ENCODE measurements around the gene PLCXD1.
"Not testable (repeated sequence)": the region's sequence is repeated elsewhere in the genome, so short reads cannot be mapped to it uniquely, and the experiment has no call there.

Gene PLCXD1

DNA sequence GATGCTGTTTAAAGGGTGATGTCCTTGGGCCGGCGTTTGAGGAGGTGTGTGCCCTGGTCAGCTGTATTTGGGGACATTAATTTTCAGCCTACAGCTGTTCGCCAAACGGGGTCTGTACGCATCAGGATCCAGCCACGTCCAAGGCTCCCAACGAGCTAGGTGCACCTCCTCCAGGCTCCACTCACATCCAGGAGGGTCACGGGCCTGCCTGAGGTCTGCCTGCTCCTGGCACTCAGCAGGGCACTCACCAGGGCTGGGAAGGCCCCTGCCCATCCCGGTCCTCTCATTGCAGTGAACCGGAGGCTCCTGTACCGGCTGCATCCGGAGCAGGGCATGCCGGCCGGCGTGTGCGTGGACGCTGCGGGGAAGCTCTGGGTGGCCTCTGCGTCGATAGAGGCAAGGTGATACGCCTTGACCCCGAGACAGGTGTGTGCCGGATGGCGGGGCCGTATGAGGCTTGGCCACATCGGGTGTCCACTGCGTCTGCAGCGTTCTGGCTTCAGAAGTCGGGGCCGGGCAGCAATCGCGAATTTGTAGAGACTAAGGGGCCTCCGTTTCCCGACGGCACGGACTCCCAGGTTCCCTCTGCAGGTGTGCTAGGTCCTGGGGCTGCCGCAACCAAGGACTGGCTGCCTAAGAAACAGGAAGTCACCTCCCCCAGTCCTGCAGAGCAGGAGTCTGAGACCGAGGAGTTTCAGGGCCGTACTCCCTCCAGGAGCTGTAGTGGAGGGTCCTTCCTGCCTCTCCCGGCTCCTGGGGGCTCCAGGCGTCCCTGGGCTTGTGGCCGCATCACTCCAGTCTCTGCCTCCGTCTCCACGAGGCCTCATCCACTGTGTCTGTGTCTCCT is 27.5 kb upstream of the PLCXD1 start:
- POLR2A ChIA-PET = no interaction called here
- DNase-seq (ENCODE audit: low read depth, low spot score) = no peak
- TF ChIP-seq, protein P1, sequence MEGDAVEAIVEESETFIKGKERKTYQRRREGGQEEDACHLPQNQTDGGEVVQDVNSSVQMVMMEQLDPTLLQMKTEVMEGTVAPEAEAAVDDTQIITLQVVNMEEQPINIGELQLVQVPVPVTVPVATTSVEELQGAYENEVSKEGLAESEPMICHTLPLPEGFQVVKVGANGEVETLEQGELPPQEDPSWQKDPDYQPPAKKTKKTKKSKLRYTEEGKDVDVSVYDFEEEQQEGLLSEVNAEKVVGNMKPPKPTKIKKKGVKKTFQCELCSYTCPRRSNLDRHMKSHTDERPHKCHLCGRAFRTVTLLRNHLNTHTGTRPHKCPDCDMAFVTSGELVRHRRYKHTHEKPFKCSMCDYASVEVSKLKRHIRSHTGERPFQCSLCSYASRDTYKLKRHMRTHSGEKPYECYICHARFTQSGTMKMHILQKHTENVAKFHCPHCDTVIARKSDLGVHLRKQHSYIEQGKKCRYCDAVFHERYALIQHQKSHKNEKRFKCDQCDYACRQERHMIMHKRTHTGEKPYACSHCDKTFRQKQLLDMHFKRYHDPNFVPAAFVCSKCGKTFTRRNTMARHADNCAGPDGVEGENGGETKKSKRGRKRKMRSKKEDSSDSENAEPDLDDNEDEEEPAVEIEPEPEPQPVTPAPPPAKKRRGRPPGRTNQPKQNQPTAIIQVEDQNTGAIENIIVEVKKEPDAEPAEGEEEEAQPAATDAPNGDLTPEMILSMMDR (IDR thresholded peaks at IDR 0.05; ENCODE audit: insufficient read depth, low read length, missing control alignments) = no peak
- CTCF ChIA-PET = no interaction called here
- no peak overlapping the region for H3K4me3 ChIP-seq (ENCODE audit: low read depth, low read length)

DNA sequence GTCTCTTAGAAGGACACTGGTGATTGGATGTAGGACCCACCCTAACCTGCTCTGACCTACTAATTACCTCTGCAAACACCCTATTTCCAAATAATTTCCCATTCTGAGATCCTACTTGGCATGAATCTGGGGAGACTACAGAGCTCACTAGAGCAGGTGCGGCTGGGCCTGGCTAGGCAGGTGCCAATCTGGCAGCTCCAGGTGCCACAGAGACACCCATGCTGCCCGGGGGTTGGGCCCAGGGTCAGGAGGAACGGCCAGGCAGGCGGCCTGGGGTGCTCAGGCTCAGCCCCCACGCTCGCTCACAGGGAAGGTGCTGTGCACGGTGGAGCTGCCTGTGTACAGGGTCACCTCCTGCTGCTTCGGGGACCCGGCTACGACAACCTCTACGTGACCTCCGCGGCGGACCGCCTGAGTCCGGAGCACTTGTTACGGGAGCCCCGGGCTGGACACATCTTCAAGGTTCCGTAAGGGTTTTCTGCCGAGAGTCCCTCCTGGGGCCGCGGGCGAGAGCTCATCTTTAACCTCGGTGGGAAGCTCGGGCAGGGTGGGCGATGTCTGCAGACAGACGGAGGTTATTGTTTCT is 26.5 kb upstream of the PLCXD1 start:
- TF ChIP-seq, protein P1 (IDR thresholded peaks at IDR 0.05; ENCODE audit: insufficient read depth, low read length, missing control alignments) = no peak
- ChIA-PET CTCF (no interaction called here), POLR2A (no interaction called here)
- no peak overlapping the region for H3K4me3 ChIP-seq (ENCODE audit: low read depth, low read length)
- no peak for DNase-seq (ENCODE audit: low read depth, low spot score)

DNA sequence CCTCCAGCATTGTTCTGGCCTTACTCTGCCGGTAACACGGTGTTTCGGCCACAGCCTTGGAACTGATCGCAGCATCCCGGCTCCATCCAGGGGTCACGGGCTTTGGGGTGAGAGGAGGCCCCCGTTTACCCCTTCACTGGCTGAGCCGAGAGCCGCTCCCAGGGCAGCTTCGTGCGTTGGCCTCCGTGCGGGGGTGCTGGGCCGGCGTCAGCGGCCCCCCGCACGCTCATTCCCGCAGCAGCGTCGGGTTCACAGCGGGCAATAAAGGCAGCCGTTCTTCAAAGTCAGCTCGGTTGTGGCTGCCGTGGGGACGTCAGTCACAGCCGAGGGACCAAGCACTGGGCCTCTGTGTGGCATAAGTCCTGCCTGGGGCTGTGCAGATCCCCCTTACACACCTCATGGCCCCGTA is 25.3 kb upstream of the PLCXD1 start:
- CTCF ChIA-PET = no interaction called here

DNA sequence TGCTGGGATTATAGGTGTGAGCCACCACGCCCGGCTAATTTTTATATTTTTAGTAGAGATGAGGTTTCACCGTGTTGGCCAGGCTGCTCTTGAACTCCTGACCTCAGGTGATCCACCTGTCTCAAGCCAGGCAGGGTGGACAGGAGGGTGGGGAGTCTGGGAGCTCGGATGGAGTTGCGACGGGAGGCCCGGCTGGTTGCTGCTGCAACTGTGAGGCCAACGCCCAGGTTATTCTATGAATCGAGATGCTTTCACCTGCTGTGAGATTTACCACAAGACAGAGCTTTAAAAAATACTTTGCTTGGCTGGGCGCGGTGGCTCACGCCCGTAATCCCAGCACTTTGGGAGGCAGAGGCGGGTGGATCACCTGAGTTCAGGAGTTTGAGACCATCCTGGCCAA is 24.1 kb upstream of the PLCXD1 start:
- CTCF ChIA-PET; POLR2A ChIA-PET; H3K4me3 ChIP-seq (ENCODE audit: low read depth, low read length); DNase-seq (ENCODE audit: low read depth, low spot score): not testable (repeated sequence)

More for the DNA sequence above, 25.3 kb upstream of the PLCXD1 start:
- H3K4me3 ChIP-seq (ENCODE audit: low read depth, low read length) = no peak overlapping the region
- POLR2A ChIA-PET = no interaction called here
- no peak for DNase-seq (ENCODE audit: low read depth, low spot score)
- TF ChIP-seq, protein P1 (IDR thresholded peaks at IDR 0.05; ENCODE audit: insufficient read depth, low read length, missing control alignments) = no peak

DNA sequence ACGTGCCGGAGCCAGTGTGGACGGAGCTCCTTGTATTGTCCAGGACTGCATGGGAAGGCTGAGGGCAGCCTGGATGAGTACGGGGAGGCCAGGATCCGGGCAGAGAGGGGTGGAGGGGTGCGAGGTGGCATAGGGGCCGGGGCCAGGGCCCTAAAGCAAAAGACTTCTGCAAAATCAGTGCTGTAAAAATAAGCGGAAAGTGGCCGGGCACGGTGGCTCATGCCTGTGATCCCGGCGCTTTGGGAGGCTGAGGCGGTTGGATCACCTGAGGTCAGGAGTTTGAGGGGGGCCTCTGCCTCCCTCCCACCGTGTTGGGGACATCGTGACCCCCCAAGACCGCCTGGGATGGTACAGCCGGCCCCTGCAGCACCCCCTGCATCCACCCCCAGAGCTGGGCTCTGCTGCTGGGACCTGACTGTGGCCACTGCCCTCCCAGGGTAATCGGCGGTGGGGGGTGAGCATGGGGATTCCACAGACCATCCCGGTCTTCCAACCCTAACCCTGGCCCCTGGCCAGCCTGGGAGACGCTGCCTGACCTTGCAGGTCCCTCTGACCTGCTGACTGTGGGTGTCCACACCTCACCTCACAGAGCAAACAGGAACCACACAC is 23.4 kb upstream of the PLCXD1 start:
- no peak overlapping the region for H3K4me3 ChIP-seq (ENCODE audit: low read depth, low read length)
- CTCF ChIA-PET = no interaction called here
- POLR2A ChIA-PET = no interaction called here
- DNase-seq (ENCODE audit: low read depth, low spot score) = no peak
- TF ChIP-seq, protein P1 (IDR thresholded peaks at IDR 0.05; ENCODE audit: insufficient read depth, low read length, missing control alignments) = no peak

DNA sequence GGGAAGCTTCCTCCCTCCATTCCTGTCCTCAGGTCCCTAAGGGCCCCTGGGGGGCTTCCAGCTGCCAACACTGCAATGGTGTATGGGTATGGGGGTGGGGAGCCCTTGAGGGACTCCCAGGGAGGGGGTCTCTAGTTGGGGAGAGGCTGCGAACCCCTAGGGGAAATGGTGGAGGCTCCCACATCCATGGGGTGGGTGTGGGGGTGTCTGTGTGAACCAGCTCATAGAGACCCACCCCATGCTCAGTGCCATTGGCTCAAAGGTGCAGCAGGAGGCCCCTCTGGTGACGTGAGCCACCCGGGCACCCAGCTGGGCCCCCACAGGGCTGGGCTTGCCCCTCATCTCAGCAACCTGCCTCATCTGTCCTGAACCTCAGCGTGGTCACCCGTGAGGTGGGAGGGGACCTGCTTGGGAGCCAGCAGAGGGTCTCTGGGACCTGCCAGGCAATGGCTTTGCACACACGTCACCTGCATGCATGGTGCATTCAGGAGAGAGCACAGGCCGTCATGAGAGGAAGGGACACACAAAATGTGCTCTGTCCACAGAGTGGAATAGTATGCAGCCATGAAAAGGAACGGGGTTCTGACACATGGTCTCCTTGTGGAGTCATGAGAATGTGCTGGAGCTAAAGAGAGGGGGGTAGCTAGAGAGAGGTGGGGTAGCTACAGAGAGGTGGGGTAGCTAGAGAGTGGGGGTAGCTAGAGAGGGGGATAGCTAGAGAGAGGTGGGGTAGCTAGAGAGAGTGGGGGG is 22.7 kb upstream of the PLCXD1 start:
- DNase-seq (ENCODE audit: low read depth, low spot score) = no peak
- H3K4me3 ChIP-seq (ENCODE audit: low read depth, low read length) = no peak overlapping the region
- CTCF ChIA-PET = no interaction called here
- POLR2A ChIA-PET = no interaction called here
- TF ChIP-seq, protein P1 (IDR thresholded peaks at IDR 0.05; ENCODE audit: insufficient read depth, low read length, missing control alignments) = no peak
